ENCODE results near the gene SMNDC1.
A peak's percentile ranks its signal among the peaks of the same experiment; 100 is the strongest.

- no peak for TF ChIP-seq CTCF (IDR thresholded peaks at IDR 0.05)
- TF ChIP-seq POLR2A (IDR thresholded peaks at IDR 0.05) = peak; percentile 52
These were observed 35.1 kb downstream of the SMNDC1 start for GRCh38 chr10:110269374-110270318.

Data from right lobe of liver (tissue), 4 donors.